Stimulated activated CD4-positive, alpha-beta T cell treated with anti-CD3 and anti-CD28 coated beads, Interleukin-15, amount 100 ng/mL, for 1 hour (primary cell): ENCODE results near the gene HELB.

ENCODE experiments used
- DNase-seq, 2 donors: peaks; one replicate each; pipeline ENCODE4 v3.0.0-alpha.2; 2020; ENCODE audit warnings: low read depth in 1 of 2, low spot score in 1 of 2

The HELB gene

GRCh38 chr12:66359300-66359699 lies 57.0 kb downstream of the HELB start:
- no peak for DNase-seq

- no peak for DNase-seq
Measured at GRCh38 chr12:66361703-66362102, 59.4 kb downstream of the HELB start.

- DNase-seq: no peak
Measured at GRCh38 chr12:66365718-66366490, 63.6 kb downstream of the HELB start.

GRCh38 chr12:66367015-66367667 lies 64.8 kb downstream of the HELB start:
- no peak for DNase-seq

- no peak for DNase-seq
Measured at GRCh38 chr12:66371982-66372381, 69.7 kb downstream of the HELB start.

GRCh38 chr12:66375560-66375959 lies 73.3 kb downstream of the HELB start:
- DNase-seq: no peak

GRCh38 chr12:66379616-66380015 lies 77.3 kb downstream of the HELB start:
- no peak for DNase-seq

GRCh38 chr12:66380769-66381535 lies 78.7 kb downstream of the HELB start:
- DNase-seq: no peak

GRCh38 chr12:66387117-66387516 lies 84.8 kb downstream of the HELB start:
- no peak for DNase-seq
